HG02885 (cell line): Measurements from ENCODE around the gene ZC3HAV1L.
"Not testable (repeated sequence)": the region's sequence is repeated elsewhere in the genome, so short reads cannot be mapped to it uniquely, and the experiment has no call there.

Source experiments
- ATAC-seq: cut with Tn5 transposase; IDR thresholded peaks from one replicate; pipeline ENCODE4 v1.9.1; 2021; ENCODE audit warnings: mild to moderate bottlenecking; ENCODE audit not compliant: unreplicated experiment, poor library complexity

ZC3HAV1L gene

DNA sequence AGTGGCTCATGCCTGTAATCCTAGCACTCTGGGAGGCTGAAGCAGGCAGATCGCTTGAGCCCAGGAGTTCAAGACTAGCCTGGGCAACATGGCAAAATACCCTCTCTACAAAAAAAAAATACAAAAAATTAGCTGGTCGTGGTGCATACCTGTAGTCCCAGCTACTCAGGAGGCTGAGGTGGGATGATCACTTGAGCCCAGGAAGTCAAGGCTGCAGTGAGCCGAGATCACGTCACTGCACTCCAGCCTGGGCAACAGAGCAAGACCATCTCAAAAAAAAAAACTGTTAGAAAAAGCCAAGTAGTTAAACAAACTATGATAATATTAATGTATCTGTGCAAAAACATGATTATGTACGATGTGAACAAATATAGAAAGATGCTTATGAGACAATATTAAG lies 10.0 kb downstream of the ZC3HAV1L start:
- ATAC-seq = not testable (repeated sequence)

DNA sequence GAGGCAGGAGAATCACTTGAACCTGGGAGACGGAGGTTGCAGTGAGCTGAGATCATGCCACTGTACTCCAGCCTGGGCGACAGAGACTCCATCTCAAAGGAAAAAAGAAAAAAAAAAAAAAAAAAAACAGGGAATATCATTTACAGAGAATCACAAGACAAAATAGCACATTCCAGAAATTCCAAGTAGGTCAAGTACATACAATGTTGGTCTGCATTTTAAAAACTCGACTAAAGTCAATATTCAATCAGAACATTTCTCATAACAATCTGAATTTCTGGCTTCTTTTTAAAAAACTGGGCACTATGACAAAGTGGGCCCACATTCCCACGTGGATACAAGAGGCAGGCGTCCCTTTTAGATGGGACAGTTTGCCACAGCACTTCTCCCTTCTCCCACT lies 12.8 kb downstream of the ZC3HAV1L start:
- no peak for ATAC-seq

- no peak for ATAC-seq
Observed at GRCh38 chr7:139022286-139022685, 13.6 kb downstream of the ZC3HAV1L start.

DNA sequence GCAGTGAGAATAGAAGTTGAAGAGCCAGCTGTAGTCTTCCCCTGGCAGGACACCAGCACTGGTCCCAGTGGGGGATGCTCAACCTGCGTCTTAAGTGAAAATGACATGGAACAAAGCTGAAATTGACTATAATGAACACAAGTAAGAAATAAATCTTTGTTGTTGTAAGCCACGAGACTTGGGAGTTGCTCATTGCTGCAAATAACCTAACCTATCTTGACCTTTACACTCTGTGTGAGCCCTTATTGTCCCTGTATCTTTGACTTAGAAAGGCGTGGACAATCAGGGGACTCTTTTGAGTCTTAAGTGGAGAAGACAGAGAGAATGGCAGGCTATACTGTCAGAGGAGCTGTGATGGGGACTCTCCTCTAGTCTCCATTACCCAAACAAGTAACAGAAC lies 16.9 kb downstream of the ZC3HAV1L start:
- no peak for ATAC-seq

DNA sequence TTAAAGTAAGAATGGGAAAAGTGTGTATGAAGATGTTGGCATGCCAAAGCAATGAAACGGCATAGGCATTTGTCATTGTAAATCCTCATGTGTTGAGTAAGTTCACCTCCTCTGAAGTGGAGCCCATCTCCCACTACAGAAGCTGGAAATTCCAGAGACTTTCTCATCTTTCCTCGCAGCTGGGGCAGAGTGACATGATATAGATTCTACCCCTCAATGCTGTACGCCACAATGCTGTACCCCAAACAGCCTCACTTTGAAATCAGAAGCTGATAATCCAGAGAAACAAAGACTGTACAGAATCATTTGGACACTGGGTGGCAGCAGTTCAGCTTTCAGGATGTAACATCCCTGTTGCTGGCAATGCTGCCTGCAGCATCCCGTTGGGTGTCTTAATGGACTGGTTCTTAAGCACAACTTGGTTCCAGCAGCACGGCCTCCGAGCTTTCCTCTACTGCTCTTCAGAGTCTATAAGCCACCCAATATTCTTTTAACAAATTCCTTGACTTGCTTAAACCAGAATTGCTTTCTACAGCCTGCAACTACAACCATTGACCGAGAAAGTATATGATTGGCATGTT lies 18.8 kb downstream of the ZC3HAV1L start:
- ATAC-seq = peak; percentile 81

- ATAC-seq = no peak
Observed at GRCh38 chr7:139011373-139011772, 24.5 kb downstream of the ZC3HAV1L start.

DNA sequence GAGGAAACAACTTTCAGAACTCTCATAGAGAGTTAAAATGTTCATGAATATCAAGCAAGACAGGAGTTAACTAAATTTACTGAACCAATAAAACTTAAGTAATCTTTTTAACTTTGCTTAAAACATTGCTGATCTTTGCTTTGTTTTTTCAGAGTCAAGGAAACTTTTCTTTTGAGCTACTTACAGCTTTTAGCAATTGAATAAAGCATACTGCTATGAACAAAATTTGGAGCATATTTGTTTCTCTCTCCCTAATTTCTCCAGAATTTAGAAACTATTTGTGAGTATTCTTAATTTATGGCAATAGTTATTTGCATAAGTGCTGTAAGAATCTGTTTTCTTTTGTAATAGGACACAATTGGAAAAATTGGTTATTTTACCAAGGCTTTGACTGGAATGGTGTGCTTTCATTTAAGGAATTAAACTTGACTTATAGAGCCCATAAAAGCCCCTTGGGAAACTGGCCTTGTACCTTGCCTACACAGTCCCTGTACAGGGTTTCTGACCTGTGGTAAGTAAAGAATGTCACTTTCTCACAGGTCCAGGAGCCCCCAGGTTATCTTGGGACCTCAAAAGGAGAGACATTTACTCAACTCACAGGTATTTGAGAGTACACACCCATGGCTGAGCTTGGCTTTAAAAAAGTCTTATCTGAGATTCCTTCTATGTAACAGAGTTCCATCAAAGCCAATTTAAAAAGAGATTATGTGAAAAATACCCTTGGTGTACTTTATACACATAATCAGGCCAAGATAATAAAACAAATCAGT lies 31.3 kb downstream of the ZC3HAV1L start:
- no peak for ATAC-seq

DNA sequence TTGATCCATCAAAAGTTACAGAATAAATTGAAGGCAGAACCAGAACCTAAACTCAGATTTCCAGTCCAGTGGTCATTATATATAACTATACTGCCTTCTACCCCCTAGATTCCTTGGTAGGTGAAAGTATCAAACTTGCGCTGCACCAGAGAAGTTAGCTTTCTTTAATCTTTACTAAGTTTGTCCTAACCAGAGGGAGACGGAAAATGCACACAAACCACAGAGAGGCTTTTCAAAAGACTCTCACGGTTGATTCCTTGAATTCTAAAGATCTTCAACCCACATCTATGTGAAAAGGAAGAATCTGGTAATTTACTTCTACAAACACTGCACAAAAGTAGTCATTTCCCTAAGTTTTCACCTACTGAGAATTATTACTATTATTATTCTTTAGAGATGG lies 36.4 kb downstream of the ZC3HAV1L start:
- no peak for ATAC-seq

DNA sequence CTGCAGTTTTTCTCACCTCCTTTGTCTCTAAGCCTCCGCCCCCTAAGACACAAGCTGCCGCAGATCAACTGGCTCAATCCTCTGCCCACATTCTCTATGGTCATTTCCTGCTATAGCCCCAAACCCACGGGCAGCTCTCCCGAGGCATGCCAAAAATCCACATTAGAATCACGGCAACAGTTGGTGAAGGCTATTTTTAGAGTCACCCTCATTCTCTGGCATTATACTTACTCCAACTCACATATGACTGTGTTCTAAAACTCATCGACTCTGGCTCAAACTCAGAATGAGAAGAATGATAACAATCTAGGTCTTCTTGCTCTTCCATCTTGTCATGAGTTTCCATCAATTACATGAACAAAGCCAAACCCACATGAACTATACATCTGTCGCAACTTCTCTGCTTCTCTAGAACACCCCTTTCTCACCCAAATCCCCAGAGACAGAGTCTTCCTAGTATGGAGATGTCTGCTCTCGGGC lies 43.8 kb downstream of the ZC3HAV1L start:
- no peak for ATAC-seq

- ATAC-seq = no peak
Observed at GRCh38 chr7:138987686-138988085, 48.2 kb downstream of the ZC3HAV1L start.

DNA sequence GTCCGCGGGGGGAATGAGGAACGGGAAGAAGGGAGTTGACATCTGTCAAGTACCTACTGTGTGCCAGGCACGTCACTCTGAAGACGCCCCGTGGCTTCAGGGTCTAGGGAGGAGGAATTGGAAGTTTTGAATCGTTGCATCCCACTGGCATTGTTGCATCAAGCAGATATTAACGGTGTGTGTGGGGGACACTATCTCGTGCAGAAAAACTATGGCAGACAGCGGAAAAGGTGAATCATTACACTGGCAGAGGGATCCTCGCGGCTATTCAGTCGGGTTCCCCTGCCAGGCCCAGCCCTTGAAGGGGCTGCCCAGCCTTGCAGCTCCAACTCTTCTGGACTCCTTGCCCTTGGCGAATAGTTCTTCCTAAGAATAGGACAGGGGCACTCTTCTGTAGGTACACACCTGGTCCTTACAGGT lies 53.6 kb downstream of the ZC3HAV1L start:
- ATAC-seq = no peak

- ATAC-seq = peak; percentile 87
Observed at GRCh38 chr7:138981332-138982203, 54.3 kb downstream of the ZC3HAV1L start, which contains the start of gene KIAA1549. Gene KIAA1549 (minus strand): TSS chr7:138981389. CDS start chr7:138981269, 120 bp downstream.

DNA sequence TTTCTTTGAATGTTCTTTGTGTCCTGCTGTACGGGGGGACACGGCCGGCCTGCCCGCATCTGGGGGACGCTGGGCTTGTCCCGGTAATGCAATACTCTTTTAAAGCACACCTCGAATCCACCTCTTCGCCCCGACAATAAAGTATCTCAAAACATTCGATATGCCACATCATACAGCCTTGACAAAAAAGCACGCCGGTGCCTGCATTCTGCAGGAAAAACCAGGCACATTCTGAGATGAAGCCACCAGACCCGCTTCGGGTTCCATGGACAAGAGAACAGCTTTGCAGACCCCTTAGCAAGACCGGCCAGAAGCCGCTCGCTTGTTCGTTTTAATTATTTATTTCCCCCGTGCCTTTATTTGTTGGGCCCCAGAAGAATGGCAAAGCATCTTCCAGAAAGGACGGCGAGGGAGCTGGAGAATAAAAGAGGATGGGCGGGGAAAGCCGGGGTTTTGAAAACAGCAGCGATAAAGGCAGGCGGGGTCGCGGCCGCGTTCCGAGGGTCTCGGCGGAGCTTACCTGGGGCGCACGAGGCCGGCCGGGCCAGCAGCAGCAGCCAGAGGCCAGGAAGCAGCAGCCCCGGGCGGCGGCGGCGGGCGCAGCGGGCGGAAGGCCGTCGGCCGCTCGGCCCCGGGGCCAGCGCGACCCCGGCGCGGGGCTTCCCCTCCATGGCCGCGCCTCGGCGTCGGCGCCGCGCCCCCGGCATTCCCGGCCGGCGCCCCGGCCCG lies 55.1 kb downstream of the ZC3HAV1L start:
- peak; percentile 48 for ATAC-seq

- ATAC-seq = no peak
Observed at GRCh38 chr7:138979988-138980562, 55.8 kb downstream of the ZC3HAV1L start.

- peak; percentile 40 for ATAC-seq
Observed at GRCh38 chr7:138979226-138979979, 56.4 kb downstream of the ZC3HAV1L start.

DNA sequence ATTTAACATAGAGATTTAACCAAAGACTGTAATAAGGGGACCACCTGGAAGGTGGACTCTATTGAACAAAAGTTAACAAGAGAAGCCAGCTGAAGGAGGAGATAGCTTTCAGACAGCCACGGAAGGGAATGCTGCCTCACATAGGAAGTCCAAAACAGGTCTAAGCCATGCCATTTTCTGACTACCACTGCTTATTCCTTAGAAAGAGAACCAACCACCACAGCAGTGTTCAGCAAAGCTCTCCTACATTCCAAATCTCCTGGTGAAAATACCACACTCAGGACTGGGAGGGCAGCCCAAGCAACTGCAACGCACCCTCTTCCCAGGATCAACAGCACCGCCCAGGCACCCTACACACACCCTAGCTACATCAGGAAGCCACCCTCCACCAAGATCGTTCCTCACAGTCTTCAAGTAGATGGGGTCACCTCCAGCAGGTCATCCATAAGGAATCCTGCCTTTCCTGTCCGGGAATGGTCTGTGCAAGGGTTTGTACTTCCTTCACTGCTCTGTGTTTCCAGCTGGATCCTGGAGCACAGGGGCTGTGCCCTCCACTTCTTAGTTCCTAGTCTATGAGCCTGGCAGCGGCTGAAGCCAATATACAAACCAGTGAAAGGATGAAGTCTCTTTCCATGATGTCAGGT lies 57.2 kb downstream of the ZC3HAV1L start:
- ATAC-seq = no peak

GRCh38 chr7:138976161-138976560 lies 59.7 kb downstream of the ZC3HAV1L start:
- not testable (repeated sequence) for ATAC-seq
